ENCODE data around the gene KIR3DL1. TPM values are rescaled to one million over a fixed set of nuclear protein-coding genes. Genes with fewer than 3 reads are reported as not detected.

Gene KIR3DL1
- polyA plus RNA-seq, 1 of the 3 experiments (the other 2 are of a cell fraction) = not detected

Small RNA genes within 50 kb of the gene (small RNA-seq; reads per million reads assigned to genes)
- gene KIR3DP1 = 0 reads per million in 7 experiments
- 0.06 to 5.7 (median 1.8) reads per million in 7 experiments for gene RNU6-222P

Other genes starting within 250 kb of the KIR3DL1 start
- gene LILRA2, start 242.7 kb upstream of the KIR3DL1 start, polyA plus RNA-seq (2012; rRNA removed) = not detected in 2 replicates
- not detected in 2 replicates for gene LILRA1, start 222.8 kb upstream of the KIR3DL1 start, polyA plus RNA-seq (2012; rRNA removed)
- not detected in 2 replicates for gene LILRB1, start 186.0 kb upstream of the KIR3DL1 start, polyA plus RNA-seq (2012; rRNA removed)
- not detected in 2 replicates for gene LILRB4, start 153.5 kb upstream of the KIR3DL1 start, polyA plus RNA-seq (2012; rRNA removed)
- not detected in 2 replicates for gene KIR3DL3, start 92.0 kb upstream of the KIR3DL1 start, polyA plus RNA-seq (2012; rRNA removed)
- gene KIR2DL3, start 78.0 kb upstream of the KIR3DL1 start, polyA plus RNA-seq (2012; rRNA removed) = not detected in 2 replicates
- not detected in 2 replicates for gene KIR2DL1, start 46.7 kb upstream of the KIR3DL1 start, polyA plus RNA-seq (2012; rRNA removed)
- not detected in 2 replicates for gene KIR2DL4, start 12.9 kb upstream of the KIR3DL1 start, polyA plus RNA-seq (2012; rRNA removed)
- not detected in 2 replicates for gene KIR2DS4, start 16.2 kb downstream of the KIR3DL1 start, polyA plus RNA-seq (2012; rRNA removed)
- gene KIR3DL2, start 34.0 kb downstream of the KIR3DL1 start, polyA plus RNA-seq (2012; rRNA removed) = not detected in 2 replicates
- gene FCAR, start 57.8 kb downstream of the KIR3DL1 start, polyA plus RNA-seq (2012; rRNA removed) = not detected in 2 replicates
- gene NCR1, start 89.7 kb downstream of the KIR3DL1 start, polyA plus RNA-seq (2012; rRNA removed) = not detected in 2 replicates
- not detected in 2 replicates for gene NLRP7, start 131.1 kb downstream of the KIR3DL1 start, polyA plus RNA-seq (2012; rRNA removed)
- gene NLRP2, start 149.9 kb downstream of the KIR3DL1 start, polyA plus RNA-seq (2012; rRNA removed) = 0.08 and 0.15 TPM in 2 replicates
- gene GP6, start 221.8 kb downstream of the KIR3DL1 start, polyA plus RNA-seq (2012; rRNA removed) = 0.12 and 0.24 TPM in 2 replicates
- gene RDH13, start 246.7 kb downstream of the KIR3DL1 start, polyA plus RNA-seq (2012; rRNA removed) = 8.9 and 9.6 TPM in 2 replicates